Measurements from ENCODE around the gene LRRC27.
A peak's percentile ranks its signal among the peaks of the same experiment; 100 is the strongest.
"Not testable (repeated sequence)": the region's sequence is repeated elsewhere in the genome, so short reads cannot be mapped to it uniquely, and the experiment has no call there.

The LRRC27 gene

DNA sequence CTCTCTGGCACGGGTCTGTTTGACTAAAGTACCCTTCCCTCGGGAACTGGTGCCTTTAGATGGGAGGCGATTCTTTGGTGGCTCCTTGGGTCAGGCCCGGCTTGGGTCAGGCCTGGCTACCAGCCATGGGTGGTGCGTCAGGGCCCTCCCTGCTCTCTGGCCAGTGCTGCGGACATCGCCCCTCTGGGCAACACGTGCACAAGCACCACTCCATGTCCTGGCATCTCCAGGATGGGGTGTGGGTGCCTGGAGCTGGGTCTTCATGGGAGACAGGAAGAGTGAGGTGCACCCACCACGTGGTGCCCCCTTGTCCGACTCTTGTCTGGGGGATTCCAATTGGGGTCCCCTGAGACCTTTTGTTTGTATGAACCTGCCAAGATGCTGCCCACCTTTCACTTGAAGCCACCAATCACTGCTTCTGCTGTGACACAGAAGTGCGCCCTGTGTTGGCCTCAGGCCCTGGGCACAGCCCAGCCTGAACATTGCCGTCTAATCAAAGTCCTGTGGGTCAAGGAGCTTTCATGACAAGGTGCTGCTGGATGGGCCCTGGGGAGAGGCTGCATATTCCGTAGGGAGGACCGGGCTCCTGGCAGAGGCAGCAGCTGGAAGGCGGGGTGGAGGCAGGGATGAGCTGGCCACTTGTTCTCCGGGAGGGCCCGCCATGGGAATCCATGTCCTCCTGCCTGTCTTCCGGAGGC lies 53.9 kb downstream of the LRRC27 start:
- no peak for ATAC-seq
- TF ChIP-seq ZFP30 (CRISPR knock-in tag; IDR thresholded peaks at IDR 0.05) = no peak
- no peak for TF ChIP-seq ZNF70 (CRISPR knock-in tag; IDR thresholded peaks at IDR 0.05)
- TF ChIP-seq CSRNP3 (CRISPR knock-in tag; IDR thresholded peaks at IDR 0.05) = no peak
- no peak for TF ChIP-seq ZNF8 (CRISPR knock-in tag; IDR thresholded peaks at IDR 0.05)

GRCh38 chr10:132386419-132386831 lies 54.4 kb downstream of the LRRC27 start:
- TF ChIP-seq ISL1 (CRISPR knock-in tag; IDR thresholded peaks at IDR 0.05) (no peak), ZFP30 (CRISPR knock-in tag; IDR thresholded peaks at IDR 0.05) (no peak), TOX (CRISPR knock-in tag; IDR thresholded peaks at IDR 0.05; ENCODE audit: borderline replicate concordance) (no peak), GLIS3 (CRISPR knock-in tag; IDR thresholded peaks at IDR 0.05) (no peak), POU6F1 (CRISPR knock-in tag; IDR thresholded peaks at IDR 0.05; ENCODE audit: borderline replicate concordance, low read depth) (no peak)
- no peak for ATAC-seq

- not testable (repeated sequence) for ATAC-seq
Measured at GRCh38 chr10:132386896-132387295, 54.9 kb downstream of the LRRC27 start.

DNA sequence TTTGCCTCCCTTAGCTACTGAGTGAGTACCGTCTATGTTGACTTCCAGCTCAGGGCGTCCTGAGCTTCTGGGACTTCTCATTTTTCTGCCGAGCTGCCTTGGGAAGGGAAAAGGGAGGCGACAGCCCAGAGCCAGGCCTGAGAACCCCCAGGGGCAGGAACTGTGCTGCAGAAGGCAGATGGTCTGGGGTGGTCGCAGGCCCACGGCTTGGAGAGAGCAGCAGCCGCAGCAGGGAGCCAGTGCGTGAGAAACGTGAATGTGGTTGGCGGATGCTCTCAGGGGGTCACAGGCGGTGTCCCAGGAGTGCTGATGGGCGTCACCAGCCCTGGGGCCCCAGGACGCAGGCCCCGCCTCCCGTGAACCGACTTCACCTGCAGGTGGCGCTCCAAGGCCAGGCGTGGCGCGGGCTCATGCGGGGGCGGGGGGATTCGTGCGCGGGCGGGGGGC lies 55.8 kb downstream of the LRRC27 start:
- no peak for TF ChIP-seq ZNF565 (CRISPR knock-in tag; conservative IDR thresholded peaks at IDR 0.05; ENCODE audit: low read depth)
- TF ChIP-seq OSR1 (CRISPR knock-in tag; IDR thresholded peaks at IDR 0.05) = no peak
- no peak for TF ChIP-seq ESRRG (CRISPR knock-in tag; IDR thresholded peaks at IDR 0.05)
- no peak for TF ChIP-seq CREB5 (CRISPR knock-in tag; IDR thresholded peaks at IDR 0.05; ENCODE audit: low read depth)
- TF ChIP-seq CSDC2 (CRISPR knock-in tag; IDR thresholded peaks at IDR 0.05) = no peak
- no peak for TF ChIP-seq ARNTL (CRISPR knock-in tag; IDR thresholded peaks at IDR 0.05; ENCODE audit: borderline replicate concordance, low read depth)
- TF ChIP-seq ZNF8 (CRISPR knock-in tag; IDR thresholded peaks at IDR 0.05) = no peak
- TF ChIP-seq RARB (CRISPR knock-in tag; IDR thresholded peaks at IDR 0.05) = no peak
- no peak for TF ChIP-seq ISL1 (CRISPR knock-in tag; IDR thresholded peaks at IDR 0.05)
- no peak for TF ChIP-seq TOX (CRISPR knock-in tag; IDR thresholded peaks at IDR 0.05; ENCODE audit: borderline replicate concordance)
- TF ChIP-seq, protein P1, sequence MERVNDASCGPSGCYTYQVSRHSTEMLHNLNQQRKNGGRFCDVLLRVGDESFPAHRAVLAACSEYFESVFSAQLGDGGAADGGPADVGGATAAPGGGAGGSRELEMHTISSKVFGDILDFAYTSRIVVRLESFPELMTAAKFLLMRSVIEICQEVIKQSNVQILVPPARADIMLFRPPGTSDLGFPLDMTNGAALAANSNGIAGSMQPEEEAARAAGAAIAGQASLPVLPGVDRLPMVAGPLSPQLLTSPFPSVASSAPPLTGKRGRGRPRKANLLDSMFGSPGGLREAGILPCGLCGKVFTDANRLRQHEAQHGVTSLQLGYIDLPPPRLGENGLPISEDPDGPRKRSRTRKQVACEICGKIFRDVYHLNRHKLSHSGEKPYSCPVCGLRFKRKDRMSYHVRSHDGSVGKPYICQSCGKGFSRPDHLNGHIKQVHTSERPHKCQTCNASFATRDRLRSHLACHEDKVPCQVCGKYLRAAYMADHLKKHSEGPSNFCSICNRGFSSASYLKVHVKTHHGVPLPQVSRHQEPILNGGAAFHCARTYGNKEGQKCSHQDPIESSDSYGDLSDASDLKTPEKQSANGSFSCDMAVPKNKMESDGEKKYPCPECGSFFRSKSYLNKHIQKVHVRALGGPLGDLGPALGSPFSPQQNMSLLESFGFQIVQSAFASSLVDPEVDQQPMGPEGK (CRISPR knock-in tag; IDR thresholded peaks at IDR 0.05; ENCODE audit: borderline replicate concordance) = no peak
- no peak for TF ChIP-seq BACH2 (CRISPR knock-in tag; IDR thresholded peaks at IDR 0.05; ENCODE audit: borderline replicate concordance)
- no peak for TF ChIP-seq CSRNP3 (CRISPR knock-in tag; IDR thresholded peaks at IDR 0.05)
- TF ChIP-seq ZNF70 (CRISPR knock-in tag; IDR thresholded peaks at IDR 0.05) = no peak
- TF ChIP-seq PPARA (CRISPR knock-in tag; IDR thresholded peaks at IDR 0.05; ENCODE audit: borderline replicate concordance) = no peak
- TF ChIP-seq, protein P2, sequence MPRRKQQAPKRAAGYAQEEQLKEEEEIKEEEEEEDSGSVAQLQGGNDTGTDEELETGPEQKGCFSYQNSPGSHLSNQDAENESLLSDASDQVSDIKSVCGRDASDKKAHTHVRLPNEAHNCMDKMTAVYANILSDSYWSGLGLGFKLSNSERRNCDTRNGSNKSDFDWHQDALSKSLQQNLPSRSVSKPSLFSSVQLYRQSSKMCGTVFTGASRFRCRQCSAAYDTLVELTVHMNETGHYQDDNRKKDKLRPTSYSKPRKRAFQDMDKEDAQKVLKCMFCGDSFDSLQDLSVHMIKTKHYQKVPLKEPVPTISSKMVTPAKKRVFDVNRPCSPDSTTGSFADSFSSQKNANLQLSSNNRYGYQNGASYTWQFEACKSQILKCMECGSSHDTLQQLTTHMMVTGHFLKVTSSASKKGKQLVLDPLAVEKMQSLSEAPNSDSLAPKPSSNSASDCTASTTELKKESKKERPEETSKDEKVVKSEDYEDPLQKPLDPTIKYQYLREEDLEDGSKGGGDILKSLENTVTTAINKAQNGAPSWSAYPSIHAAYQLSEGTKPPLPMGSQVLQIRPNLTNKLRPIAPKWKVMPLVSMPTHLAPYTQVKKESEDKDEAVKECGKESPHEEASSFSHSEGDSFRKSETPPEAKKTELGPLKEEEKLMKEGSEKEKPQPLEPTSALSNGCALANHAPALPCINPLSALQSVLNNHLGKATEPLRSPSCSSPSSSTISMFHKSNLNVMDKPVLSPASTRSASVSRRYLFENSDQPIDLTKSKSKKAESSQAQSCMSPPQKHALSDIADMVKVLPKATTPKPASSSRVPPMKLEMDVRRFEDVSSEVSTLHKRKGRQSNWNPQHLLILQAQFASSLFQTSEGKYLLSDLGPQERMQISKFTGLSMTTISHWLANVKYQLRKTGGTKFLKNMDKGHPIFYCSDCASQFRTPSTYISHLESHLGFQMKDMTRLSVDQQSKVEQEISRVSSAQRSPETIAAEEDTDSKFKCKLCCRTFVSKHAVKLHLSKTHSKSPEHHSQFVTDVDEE (CRISPR knock-in tag; IDR thresholded peaks at IDR 0.05) = no peak
- ATAC-seq = peak; percentile 70
